Neural cell (in vitro differentiated cells): ENCODE results near the gene TBC1D9B.

Source experiments
- EP300 ChIP-seq: fragments of 450-650 bp; conservative IDR thresholded peaks from 2 replicates; pipeline ENCODE4 v1.6.1; 2014; ENCODE audit warnings: antibody characterized with exemption, mild to moderate bottlenecking, moderate library complexity; ENCODE audit not compliant: poor library complexity, severe bottlenecking
- EZH2 ChIP-seq: fragments of 200-600, 300-800 bp; shearing (Covaris generic), sonication (generic); IDR thresholded peaks from 2 replicates; pipeline ENCODE4 v1.6.1; 2014; ENCODE audit warnings: antibody characterized with exemption, low read length, borderline replicate concordance, mild to moderate bottlenecking; ENCODE audit not compliant: insufficient read depth, poor library complexity, severe bottlenecking
- MXI1 ChIP-seq: fragments of 450-650 bp; conservative IDR thresholded peaks from 2 replicates; pipeline ENCODE4 v1.6.1; 2014; ENCODE audit warnings: antibody characterized with exemption, mild to moderate bottlenecking; ENCODE audit not compliant: poor library complexity, severe bottlenecking
- POLR2AphosphoS5 ChIP-seq: IDR thresholded peaks from 2 replicates; pipeline ENCODE4 v1.6.1; 2012
- RAD21 ChIP-seq: fragments of 450-650 bp; conservative IDR thresholded peaks from 2 replicates; pipeline ENCODE4 v1.6.1; 2014; ENCODE audit warnings: antibody characterized with exemption, mild to moderate bottlenecking, moderate library complexity
- REST ChIP-seq: IDR thresholded peaks from 2 replicates; pipeline ENCODE4 v1.6.1; 2012; ENCODE audit warnings: borderline replicate concordance
- SMC3 ChIP-seq: fragments of 450-650 bp; conservative IDR thresholded peaks from 2 replicates; pipeline ENCODE4 v1.6.1; 2014; ENCODE audit warnings: antibody characterized with exemption, mild to moderate bottlenecking, moderate library complexity; ENCODE audit not compliant: poor library complexity
- TF ChIP-seq, protein P1 (sequence below): fragments of 450-650 bp; IDR thresholded peaks from 2 replicates; pipeline ENCODE4 v1.5.1; 2014; ENCODE audit warnings: antibody characterized with exemption, mild to moderate bottlenecking, moderate library complexity; ENCODE audit not compliant: poor library complexity, severe bottlenecking

- TF ChIP-seq RAD21 (no peak), EZH2 (no peak), REST (no peak), POLR2AphosphoS5 (no peak), EP300 (no peak), MXI1 (no peak), SMC3 (no peak)
- TF ChIP-seq, protein P1, sequence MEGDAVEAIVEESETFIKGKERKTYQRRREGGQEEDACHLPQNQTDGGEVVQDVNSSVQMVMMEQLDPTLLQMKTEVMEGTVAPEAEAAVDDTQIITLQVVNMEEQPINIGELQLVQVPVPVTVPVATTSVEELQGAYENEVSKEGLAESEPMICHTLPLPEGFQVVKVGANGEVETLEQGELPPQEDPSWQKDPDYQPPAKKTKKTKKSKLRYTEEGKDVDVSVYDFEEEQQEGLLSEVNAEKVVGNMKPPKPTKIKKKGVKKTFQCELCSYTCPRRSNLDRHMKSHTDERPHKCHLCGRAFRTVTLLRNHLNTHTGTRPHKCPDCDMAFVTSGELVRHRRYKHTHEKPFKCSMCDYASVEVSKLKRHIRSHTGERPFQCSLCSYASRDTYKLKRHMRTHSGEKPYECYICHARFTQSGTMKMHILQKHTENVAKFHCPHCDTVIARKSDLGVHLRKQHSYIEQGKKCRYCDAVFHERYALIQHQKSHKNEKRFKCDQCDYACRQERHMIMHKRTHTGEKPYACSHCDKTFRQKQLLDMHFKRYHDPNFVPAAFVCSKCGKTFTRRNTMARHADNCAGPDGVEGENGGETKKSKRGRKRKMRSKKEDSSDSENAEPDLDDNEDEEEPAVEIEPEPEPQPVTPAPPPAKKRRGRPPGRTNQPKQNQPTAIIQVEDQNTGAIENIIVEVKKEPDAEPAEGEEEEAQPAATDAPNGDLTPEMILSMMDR, result no peak
Measured at GRCh38 chr5:179824745-179825112, 83.0 kb downstream of the TBC1D9B start.
